ENCODE results near the gene FSIP1. TPM values are rescaled to one million over a fixed set of nuclear protein-coding genes. Genes with fewer than 3 reads are reported as not detected.

Gene FSIP1
- total RNA-seq, 1 donor from 2014 or later = 0.96 TPM

GRCh38 chr15:39701988-39702387 is 80.7 kb downstream of the FSIP1 start:
- intact Hi-C loops (cut with DNase I) = no loop called here
- no peaks in the 10 kb centered on the region for H3K9me3 ChIP-seq
- ATAC-seq (no peak), DNase-seq (no peak)
- H3K27me3 ChIP-seq = no peaks in the 10 kb centered on the region
- no peaks in the 10 kb centered on the region for H3K4me1 ChIP-seq
- no peak overlapping the region for H3K4me3 ChIP-seq
- no peak for TF ChIP-seq CTCF (IDR thresholded peaks at IDR 0.05)
- H3K27ac ChIP-seq = no peak overlapping the region
- H3K36me3 ChIP-seq = no peaks in the 10 kb centered on the region

GRCh38 chr15:39700375-39700700 is 82.3 kb downstream of the FSIP1 start:
- H3K4me1 ChIP-seq = no peaks in the 10 kb centered on the region
- H3K9me3 ChIP-seq = no peaks in the 10 kb centered on the region
- TF ChIP-seq CTCF (IDR thresholded peaks at IDR 0.05) = no peak
- no peak overlapping the region for H3K27ac ChIP-seq
- intact Hi-C loops (cut with DNase I) = no loop called here
- DNase-seq = no peak
- H3K27me3 ChIP-seq = no peaks in the 10 kb centered on the region
- no peak for ATAC-seq
- no peak overlapping the region for H3K4me3 ChIP-seq
- H3K36me3 ChIP-seq = no peaks in the 10 kb centered on the region

- no peak overlapping the region for H3K27ac ChIP-seq
- no peak overlapping the region for H3K4me3 ChIP-seq
- no peaks in the 10 kb centered on the region for H3K27me3 ChIP-seq
- intact Hi-C loops (cut with DNase I) = no loop called here
- DNase-seq (no peak), ATAC-seq (no peak)
- H3K9me3 ChIP-seq = no peaks in the 10 kb centered on the region
- no peak for TF ChIP-seq CTCF (IDR thresholded peaks at IDR 0.05)
- H3K36me3 ChIP-seq = no peaks in the 10 kb centered on the region
- H3K4me1 ChIP-seq = no peaks in the 10 kb centered on the region
These were observed 82.9 kb downstream of the FSIP1 start for GRCh38 chr15:39699516-39700374.

GRCh38 chr15:39698444-39699390 is 83.9 kb downstream of the FSIP1 start:
- Histone ChIP-seq H3K4me3 (no peak overlapping the region), H3K9me3 (no peaks in the 10 kb centered on the region), H3K27me3 (no peaks in the 10 kb centered on the region), H3K4me1 (no peaks in the 10 kb centered on the region), H3K36me3 (no peaks in the 10 kb centered on the region), H3K27ac (no peak overlapping the region)
- intact Hi-C loops (cut with DNase I) = no loop called here
- DNase-seq (no peak), ATAC-seq (peak; percentile 84)
- TF ChIP-seq CTCF (IDR thresholded peaks at IDR 0.05) = no peak

- TF ChIP-seq CTCF (IDR thresholded peaks at IDR 0.05) = no peak
- intact Hi-C loops (cut with DNase I) = no loop called here
- H3K36me3 ChIP-seq = no peaks in the 10 kb centered on the region
- no peaks in the 10 kb centered on the region for H3K27me3 ChIP-seq
- H3K9me3 ChIP-seq = no peaks in the 10 kb centered on the region
- no peaks in the 10 kb centered on the region for H3K4me1 ChIP-seq
- no peak overlapping the region for H3K27ac ChIP-seq
- H3K4me3 ChIP-seq = no peak overlapping the region
- DNase-seq (no peak), ATAC-seq (no peak)
These were observed 85.1 kb downstream of the FSIP1 start for GRCh38 chr15:39697509-39697908.

Data from upper lobe of right lung (tissue), 1 donor.